Endothelial cell of umbilical vein (primary cell): ENCODE measurements around the gene C16orf90.

Experiments
- EZH2 ChIP-seq: IDR thresholded peaks from 2 replicates; pipeline ENCODE4 v1.6.1; 2012; ENCODE audit warnings: borderline replicate concordance, low read depth, mild to moderate bottlenecking, moderate library complexity, low read length, inconsistent platforms; ENCODE audit not compliant: severe bottlenecking
- POLR2AphosphoS5 ChIP-seq: IDR thresholded peaks from 2 replicates; pipeline ENCODE4 v1.6.1; 2012; ENCODE audit warnings: low read depth, mild to moderate bottlenecking, control low read depth, low read length, moderate library complexity; ENCODE audit not compliant: insufficient read depth
- TF ChIP-seq, protein P1 (sequence below), 2 donors: IDR thresholded peaks; 1 replicate in 1 of 2; 2 replicates in 1 of 2; pipeline ENCODE4 v1.5.1; 2011; ENCODE audit warnings: low read length in 2 of 2, mild to moderate bottlenecking in 2 of 2, moderate library complexity in 2 of 2, control low read depth in 1 of 2, inconsistent platforms in 1 of 2, low read depth in 1 of 2; ENCODE audit not compliant: insufficient read depth in 1 of 2; ENCODE audit errors: extremely low read depth in 1 of 2
- TF ChIP-seq, protein P2 (sequence below): IDR thresholded peaks from 2 replicates; pipeline ENCODE4 v1.6.1; 2011; ENCODE audit not compliant: insufficient read depth, insufficient read length

DNA sequence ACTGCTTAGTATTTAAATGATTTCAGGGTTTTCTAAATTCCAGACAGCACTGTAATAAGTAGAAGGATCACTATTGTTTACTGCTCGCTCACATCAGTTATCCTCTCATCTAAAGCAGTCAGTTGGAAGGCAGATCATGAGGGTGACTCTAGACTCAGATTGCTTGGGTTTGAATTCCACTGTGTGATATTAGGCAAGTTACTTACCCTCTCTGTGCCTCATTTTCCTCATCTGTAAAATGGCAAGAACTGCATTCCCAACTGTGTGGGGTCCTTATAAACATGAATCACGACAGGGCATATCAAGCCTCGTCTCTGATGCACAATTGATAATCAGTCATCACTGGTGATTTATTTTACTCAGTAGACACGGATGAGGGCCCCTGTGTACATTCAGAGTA lies 20.6 kb upstream of the C16orf90 start:
- TF ChIP-seq POLR2AphosphoS5 = no peak
- TF ChIP-seq, protein P1, sequence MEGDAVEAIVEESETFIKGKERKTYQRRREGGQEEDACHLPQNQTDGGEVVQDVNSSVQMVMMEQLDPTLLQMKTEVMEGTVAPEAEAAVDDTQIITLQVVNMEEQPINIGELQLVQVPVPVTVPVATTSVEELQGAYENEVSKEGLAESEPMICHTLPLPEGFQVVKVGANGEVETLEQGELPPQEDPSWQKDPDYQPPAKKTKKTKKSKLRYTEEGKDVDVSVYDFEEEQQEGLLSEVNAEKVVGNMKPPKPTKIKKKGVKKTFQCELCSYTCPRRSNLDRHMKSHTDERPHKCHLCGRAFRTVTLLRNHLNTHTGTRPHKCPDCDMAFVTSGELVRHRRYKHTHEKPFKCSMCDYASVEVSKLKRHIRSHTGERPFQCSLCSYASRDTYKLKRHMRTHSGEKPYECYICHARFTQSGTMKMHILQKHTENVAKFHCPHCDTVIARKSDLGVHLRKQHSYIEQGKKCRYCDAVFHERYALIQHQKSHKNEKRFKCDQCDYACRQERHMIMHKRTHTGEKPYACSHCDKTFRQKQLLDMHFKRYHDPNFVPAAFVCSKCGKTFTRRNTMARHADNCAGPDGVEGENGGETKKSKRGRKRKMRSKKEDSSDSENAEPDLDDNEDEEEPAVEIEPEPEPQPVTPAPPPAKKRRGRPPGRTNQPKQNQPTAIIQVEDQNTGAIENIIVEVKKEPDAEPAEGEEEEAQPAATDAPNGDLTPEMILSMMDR (IDR thresholded peaks at IDR 0.05; ENCODE audit: extremely low read depth in 1 of 2, insufficient read depth in 1 of 2, low read depth in 1 of 2, low read length in 2 of 2) = no peak
- TF ChIP-seq, protein P2, sequence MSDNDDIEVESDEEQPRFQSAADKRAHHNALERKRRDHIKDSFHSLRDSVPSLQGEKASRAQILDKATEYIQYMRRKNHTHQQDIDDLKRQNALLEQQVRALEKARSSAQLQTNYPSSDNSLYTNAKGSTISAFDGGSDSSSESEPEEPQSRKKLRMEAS = no peak
- TF ChIP-seq EZH2 = no peak
